SK-N-MC (cell line): ENCODE measurements around the gene EPN3.

Source experiments
- EZH2 ChIP-seq: fragments of 200-600 bp; sonication (generic); IDR thresholded peaks from one replicate; pipeline ENCODE4 v1.6.1; 2017; ENCODE audit warnings: antibody characterized with exemption
- FOXP2 ChIP-seq: optimal IDR thresholded peaks from 2 replicates; pipeline ENCODE3; 2011; ENCODE audit warnings: mild to moderate bottlenecking, moderate library complexity; ENCODE audit not compliant: insufficient read depth; ENCODE audit errors: extremely low read length, control extremely low read depth
- POLR2AphosphoS5 ChIP-seq: IDR thresholded peaks from 2 replicates; pipeline ENCODE4 v1.6.1; 2012; ENCODE audit warnings: mild to moderate bottlenecking, low read depth, low read length, borderline replicate concordance

- TF ChIP-seq POLR2AphosphoS5: no peak
- TF ChIP-seq EZH2: no peak
- no peak for TF ChIP-seq FOXP2
These were observed 48.8 kb downstream of the EPN3 start for GRCh38 chr17:50581316-50581715.
